Activated naive CD4-positive, alpha-beta T cell treated with anti-CD3 and anti-CD28 coated beads, Interleukin-2, amount 50 U/mL, for 16 hours (primary cell): Measurements from ENCODE around the gene POU5F1.
"Not testable (repeated sequence)": the region's sequence is repeated elsewhere in the genome, so short reads cannot be mapped to it uniquely, and the experiment has no call there.

Experiments used
- DNase-seq: peaks from one replicate; pipeline ENCODE4 v3.0.0-alpha.2; 2020

POU5F1 gene

GRCh38 chr6:31189223-31189622 lies 18.7 kb upstream of the POU5F1 start:
- DNase-seq: not testable (repeated sequence)

DNA sequence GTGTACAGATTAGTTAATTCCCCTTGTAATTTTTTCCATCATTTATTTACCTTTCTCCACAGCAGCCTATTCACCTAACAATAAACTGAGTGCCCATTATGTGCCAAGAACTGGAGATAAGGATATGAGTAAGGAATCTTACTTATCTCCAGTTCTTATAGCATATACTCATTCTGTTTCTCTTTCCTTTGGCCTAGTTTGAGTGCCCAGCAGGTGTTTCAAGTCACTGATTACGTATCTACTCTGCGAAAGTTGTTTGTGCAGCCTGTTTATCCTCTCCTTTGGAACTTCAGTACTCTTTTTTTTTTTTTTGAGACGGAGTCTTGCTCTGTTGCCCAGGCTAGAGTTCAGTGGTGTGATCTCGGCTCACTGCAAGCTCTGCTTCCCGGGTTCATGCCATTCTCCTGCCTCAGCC lies 17.3 kb upstream of the POU5F1 start:
- DNase-seq: no peak

GRCh38 chr6:31186052-31186734 lies 15.7 kb upstream of the POU5F1 start:
- no peak for DNase-seq

GRCh38 chr6:31185695-31186051 lies 15.2 kb upstream of the POU5F1 start:
- not testable (repeated sequence) for DNase-seq

GRCh38 chr6:31183859-31184258 lies 13.4 kb upstream of the POU5F1 start:
- not testable (repeated sequence) for DNase-seq

DNA sequence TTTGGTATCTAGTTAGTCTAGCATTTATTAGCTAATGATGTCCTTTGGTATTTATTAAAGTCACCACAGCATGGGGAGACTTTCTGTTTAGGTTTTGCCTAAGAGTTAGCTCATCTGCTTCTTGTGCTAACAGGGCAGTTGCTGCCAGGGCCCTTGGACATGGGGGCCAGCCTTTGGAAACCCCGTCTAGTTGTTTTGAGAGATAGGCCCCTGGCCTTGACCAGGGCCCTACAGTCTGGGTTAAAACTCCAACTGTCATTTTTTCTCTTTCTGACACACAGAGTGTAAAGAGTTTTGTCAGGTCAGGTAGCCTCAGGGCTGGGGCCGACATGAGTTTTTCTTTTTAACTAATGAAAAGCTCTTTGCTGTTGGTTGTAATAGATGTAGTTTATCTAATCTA lies 12.8 kb upstream of the POU5F1 start:
- DNase-seq: not testable (repeated sequence)

DNA sequence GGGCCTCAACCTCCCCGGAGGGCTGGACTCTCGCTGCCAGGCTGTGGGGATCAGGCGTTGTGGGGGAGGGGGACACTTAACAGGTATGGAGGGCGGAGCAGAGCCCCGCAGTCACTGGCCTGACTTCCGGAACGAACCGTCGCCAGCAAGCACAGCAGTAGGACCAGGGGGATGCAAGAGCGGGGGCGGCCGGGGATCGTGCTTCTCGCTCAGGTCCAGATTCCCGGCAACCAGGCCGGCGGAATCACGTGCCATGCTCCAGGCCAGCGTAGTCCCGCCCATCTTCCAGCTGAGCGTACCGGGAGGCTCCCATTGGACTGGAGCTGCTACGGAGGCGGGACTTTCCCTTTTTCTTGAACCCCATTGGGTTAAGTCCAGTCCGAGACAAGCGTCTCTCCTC lies 10.0 kb upstream of the POU5F1 start:
- peak; percentile 78 for DNase-seq

DNA sequence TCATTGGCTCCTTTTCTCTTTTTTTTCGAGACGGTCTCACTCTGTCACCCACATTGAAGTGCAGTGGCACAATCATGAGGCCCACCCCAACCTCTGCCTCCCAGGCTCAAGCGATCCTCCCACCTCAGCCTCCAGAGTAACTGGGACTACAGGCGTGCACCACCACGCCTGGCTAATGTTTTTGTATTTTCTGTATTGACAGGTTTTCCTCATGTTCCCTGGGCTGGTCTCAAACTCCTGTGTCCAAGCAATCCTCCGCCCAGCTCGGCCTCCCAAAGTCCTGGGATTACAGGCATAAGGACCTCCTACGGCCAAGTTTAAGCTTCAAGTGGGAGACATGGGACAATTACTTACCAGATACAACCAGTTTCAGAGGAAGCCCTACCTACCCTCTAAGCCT lies 9.4 kb upstream of the POU5F1 start:
- no peak for DNase-seq

DNA sequence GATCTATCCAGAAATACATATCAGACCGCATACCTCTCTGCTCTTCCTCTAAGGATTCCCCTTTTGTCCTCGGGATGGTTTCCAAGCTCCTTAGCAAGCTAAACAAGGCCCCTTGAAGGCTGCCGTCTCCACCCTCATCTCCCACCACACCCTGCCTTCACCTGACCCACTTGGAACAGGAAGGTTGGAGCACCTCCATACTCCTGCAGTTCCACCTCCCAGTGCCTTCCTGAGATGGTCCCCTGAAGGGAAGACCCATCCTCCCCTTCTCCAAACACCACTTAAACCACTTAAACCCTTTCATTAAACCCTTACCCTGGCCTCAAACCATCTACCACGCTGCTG lies 8.5 kb upstream of the POU5F1 start:
- no peak for DNase-seq

GRCh38 chr6:31178143-31179041 lies 7.9 kb upstream of the POU5F1 start:
- no peak for DNase-seq

DNA sequence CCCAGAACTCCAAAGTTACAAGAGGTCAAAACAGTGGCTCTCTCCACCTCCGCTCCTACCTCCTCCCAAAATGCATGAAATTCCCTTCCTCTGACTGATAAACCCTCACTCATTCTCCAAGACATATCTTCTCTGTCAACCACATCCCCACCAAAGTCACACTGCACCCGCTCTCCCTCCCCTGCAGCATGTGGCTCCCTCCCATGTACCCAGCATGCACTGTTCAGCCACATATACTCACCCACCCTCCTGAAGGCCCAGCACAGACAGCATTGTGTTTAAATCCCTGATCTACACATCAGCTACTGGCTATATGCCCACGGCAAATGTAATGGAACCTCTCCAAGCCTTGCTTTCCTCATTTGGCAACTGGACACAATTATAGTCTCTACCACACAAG lies 5.5 kb upstream of the POU5F1 start:
- no peak for DNase-seq

GRCh38 chr6:31174378-31174777 lies 3.9 kb upstream of the POU5F1 start:
- DNase-seq: no peak

- no peak for DNase-seq
Observed at GRCh38 chr6:31173406-31173805, 2.9 kb upstream of the POU5F1 start.

- no peak for DNase-seq
Observed at GRCh38 chr6:31172973-31173384, 2.5 kb upstream of the POU5F1 start.

DNA sequence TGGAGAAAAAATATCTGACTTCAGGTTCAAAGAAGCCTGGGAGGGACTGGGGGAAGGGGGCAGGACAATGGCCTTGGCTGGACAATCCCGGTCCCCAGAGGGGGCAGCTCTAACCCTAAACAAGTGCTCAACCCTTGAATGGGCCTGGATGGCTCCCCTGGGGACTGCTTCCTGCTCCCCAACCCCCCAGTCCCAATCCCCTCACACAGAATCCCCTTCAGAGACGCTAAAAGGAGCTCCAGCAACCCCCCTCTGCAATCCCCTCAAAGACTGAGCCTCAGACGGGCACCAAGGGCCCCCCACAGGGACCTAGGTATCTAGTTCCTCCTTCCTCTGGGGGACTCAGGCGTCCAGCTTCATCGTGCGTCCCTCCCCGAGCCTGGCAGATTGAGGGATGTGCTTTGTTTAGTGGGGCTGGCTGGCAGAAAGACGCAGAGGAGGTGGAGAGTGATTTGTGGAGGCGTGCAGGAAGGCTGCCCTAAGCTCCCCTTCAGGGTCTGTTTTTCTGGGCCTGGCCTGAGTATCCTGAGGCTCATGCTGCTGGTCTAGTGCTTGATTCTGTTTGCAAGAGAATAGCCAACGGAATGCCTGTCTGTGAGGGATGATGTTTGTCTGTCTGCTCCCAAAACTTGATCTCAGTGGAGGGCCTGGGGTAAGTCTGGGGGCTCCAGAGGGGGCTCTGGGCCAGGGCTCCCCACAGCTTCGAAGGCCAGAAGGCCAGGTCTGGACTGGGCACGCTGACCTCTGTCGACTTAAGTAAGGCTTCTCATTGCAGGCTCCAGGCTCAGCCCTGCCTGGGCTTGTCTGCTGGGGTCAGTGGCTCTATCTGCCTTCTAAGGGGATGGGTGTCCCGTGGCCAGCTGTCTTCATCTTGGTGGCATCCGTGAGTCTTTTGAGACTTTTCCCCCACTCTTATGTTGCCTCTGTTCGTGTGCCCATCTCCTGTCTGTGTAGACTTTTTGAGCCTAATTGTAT lies 1.7 kb upstream of the POU5F1 start:
- no peak for DNase-seq

- DNase-seq: no peak
Observed at GRCh38 chr6:31170987-31171671, 647 bp upstream of the POU5F1 start.

DNA sequence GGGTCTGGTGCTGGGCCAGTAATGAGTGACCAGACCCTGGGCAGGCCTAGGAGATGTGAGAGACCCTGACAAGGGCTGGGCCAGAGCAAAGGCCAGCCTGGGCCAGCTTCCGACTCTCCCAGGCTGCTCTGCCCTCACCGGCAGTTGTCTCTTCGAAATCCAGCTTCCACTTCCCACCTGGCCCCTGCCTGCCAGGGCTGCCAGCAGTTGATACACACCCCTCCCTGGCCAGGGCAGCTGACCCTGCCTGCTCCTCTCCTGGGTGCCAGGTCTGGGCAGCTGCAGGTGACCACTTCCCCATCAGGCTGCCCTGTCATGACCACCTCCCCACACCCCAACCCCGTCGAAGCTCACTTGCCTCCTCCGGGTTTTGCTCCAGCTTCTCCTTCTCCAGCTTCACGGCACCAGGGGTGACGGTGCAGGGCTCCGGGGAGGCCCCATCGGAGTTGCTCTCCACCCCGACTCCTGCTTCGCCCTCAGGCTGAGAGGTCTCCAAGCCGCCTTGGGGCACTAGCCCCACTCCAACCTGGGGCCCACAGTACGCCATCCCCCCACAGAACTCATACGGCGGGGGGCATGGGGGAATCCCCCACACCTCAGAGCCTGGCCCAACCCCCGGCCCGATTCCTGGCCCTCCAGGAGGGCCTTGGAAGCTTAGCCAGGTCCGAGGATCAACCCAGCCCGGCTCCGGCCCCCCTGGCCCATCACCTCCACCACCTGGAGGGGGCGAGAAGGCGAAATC lies 453 bp downstream of the POU5F1 start:
- not testable (repeated sequence) for DNase-seq

GRCh38 chr6:31169123-31169857 lies 1.2 kb downstream of the POU5F1 start:
- DNase-seq: no peak

GRCh38 chr6:31168606-31169005 lies 1.9 kb downstream of the POU5F1 start:
- no peak for DNase-seq

DNA sequence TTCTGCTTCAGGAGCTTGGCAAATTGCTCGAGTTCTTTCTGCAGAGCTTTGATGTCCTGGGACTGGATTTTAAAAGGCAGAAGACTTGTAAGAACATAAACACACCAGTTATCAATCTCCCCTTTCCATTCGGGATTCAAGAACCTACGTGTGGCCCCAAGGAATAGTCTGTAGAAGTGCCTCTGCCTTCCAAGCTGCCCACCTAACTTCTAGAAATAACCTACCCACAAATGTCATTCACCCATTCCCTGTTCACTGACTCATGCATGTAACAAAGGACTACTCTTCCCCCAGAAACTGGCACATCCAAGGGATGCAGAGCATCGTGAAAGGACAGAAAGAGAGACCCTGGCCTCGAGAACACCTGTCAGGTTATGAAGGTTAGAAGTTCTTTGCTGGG lies 4.5 kb downstream of the POU5F1 start:
- DNase-seq: no peak
